Measurements from ENCODE around the gene RNU1-2. TPM values are rescaled to one million over a fixed set of nuclear protein-coding genes. Genes with fewer than 3 reads are reported as not detected.

Gene RNU1-2
- total and polyA plus RNA-seq, 9 donors: under 0.01 to 7,521 (median 3,807) TPM; not detected in 2

DNA sequence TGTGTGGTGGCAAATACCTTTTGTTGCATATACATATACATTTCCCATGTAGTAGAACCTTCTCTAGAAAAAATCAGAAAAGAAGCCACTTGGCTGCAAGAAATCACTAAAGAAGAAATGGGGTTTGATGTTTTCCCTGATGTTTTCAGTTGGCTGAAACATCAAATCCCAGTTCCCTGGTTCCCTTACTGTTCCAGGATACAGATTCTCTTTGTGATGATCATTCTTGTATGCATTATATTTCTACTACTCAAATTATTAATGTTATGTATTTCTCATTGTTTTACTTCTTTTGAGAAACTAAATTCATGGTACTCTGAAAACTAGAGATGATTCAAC lies 7.6 kb downstream of the RNU1-2 start:
- TF ChIP-seq CTCF (IDR thresholded peaks at IDR 0.05) (no peak), POLR2A (IDR thresholded peaks at IDR 0.05) (no peak), EP300 (IDR thresholded peaks at IDR 0.05) (no peak)
- no peak for DNase-seq
- Histone ChIP-seq H3K27me3 (no peaks in the 10 kb centered on the region), H3K4me1 (ENCODE audit: insufficient read depth) (no peaks in the 10 kb centered on the region), H3K36me3 (no peaks in the 10 kb centered on the region), H3K9me3 (no peaks in the 10 kb centered on the region), H3K4me3 (peak overlapping the region; percentile 55), H3K27ac (peak overlapping the region; percentile 92 to 99)
- intact Hi-C loops (cut with DNase I): no loop called here

GRCh38 chr1:16904560-16905109 lies 8.9 kb downstream of the RNU1-2 start:
- DNase-seq: peak; percentile 97 to 100 (median 99)
- TF ChIP-seq CTCF (IDR thresholded peaks at IDR 0.05) (peak in 1 of 3 donors; percentile 7), POLR2A (IDR thresholded peaks at IDR 0.05) (peak; percentile 94), EP300 (IDR thresholded peaks at IDR 0.05) (peak; percentile 58)
- Histone ChIP-seq H3K27me3 (no peaks in the 10 kb centered on the region), H3K27ac (peak overlapping the region; percentile 92 to 99), H3K36me3 (no peaks in the 10 kb centered on the region), H3K9me3 (no peaks in the 10 kb centered on the region), H3K4me3 (peak overlapping the region; percentile 55), H3K4me1 (ENCODE audit: insufficient read depth) (no peaks in the 10 kb centered on the region)
- WGBS, 3 donors: 0 to 1% (median 0%) methylated on average over 27 of the region's 27 CpGs
- intact Hi-C loops (cut with DNase I): no loop called here

GRCh38 chr1:16905110-16905867 lies 9.5 kb downstream of the RNU1-2 start:
- Histone ChIP-seq H3K4me3 (peak overlapping the region; percentile 55), H3K9me3 (no peaks in the 10 kb centered on the region)
- intact Hi-C loops (cut with DNase I): no loop called here

More at GRCh38 chr1:16905110-16905867, 9.5 kb downstream of the RNU1-2 start:
- Histone ChIP-seq H3K27ac (peak overlapping the region; percentile 92 to 99), H3K36me3 (no peaks in the 10 kb centered on the region), H3K4me1 (ENCODE audit: insufficient read depth) (no peaks in the 10 kb centered on the region), H3K27me3 (no peaks in the 10 kb centered on the region)
- 4 to 6% (median 5%) methylated on average over 12 of the region's 12 CpGs for WGBS, 3 donors
- peak; percentile 81 for TF ChIP-seq POLR2A (IDR thresholded peaks at IDR 0.05)
- no peak for TF ChIP-seq CTCF (IDR thresholded peaks at IDR 0.05)
- TF ChIP-seq EP300 (IDR thresholded peaks at IDR 0.05): peak; percentile 59
- DNase-seq: peak in 2 of 5 donors; percentile 45 to 62

All from ovary (tissue), 9 donors.